H1 (cell line): ENCODE data around the gene S100PBP. TPM values are rescaled to one million over a fixed set of nuclear protein-coding genes. Genes with fewer than 3 reads are reported as not detected.
"Not testable (repeated sequence)": the region's sequence is repeated elsewhere in the genome, so short reads cannot be mapped to it uniquely, and the experiment has no call there.

Source experiments
- CTCF ChIA-PET: fragments of 300-600 bp; sonication (Branson Sonifier 250); formaldehyde crosslinking; loops from one replicate; lab custom pipeline; 2021; ENCODE audit not compliant: partially characterized antibody; lab: Charles Lee
- POLR2A ChIA-PET: fragments of 300-600 bp; sonication (Branson Sonifier 250); formaldehyde crosslinking; loops from one replicate; lab custom pipeline; 2021; ENCODE audit warnings: inconsistent platforms; ENCODE audit not compliant: partially characterized antibody; lab: Charles Lee
- DNase-seq, 2 experiments: peaks; one replicate each; pipeline versions ENCODE4 v3.0.0 to v3.0.0-alpha.2; 2010 to 2022; ENCODE audit warnings: low spot score in 2 of 2, low read depth in 1 of 2, mixed read lengths in 1 of 2
- FAIRE-seq: peaks from 2 replicates; lab custom pipeline; 2011; peaks lifted over from hg19 to GRCh38; lab: Jason Lieb, UNC
- H2AFZ ChIP-seq: 2 replicates; pipeline ENCODE4 v1.8.1; 2012; ENCODE audit warnings: low read length, inconsistent platforms
- H2AK5ac ChIP-seq: 2 replicates; pipeline ENCODE4 v1.6.1; 2013; ENCODE audit warnings: low read depth, low read length
- H2BK120ac ChIP-seq: replicated peaks from 2 replicates; pipeline ENCODE3; 2013; ENCODE audit warnings: low read depth, low read length, inconsistent platforms
- H2BK12ac ChIP-seq: 2 replicates; pipeline ENCODE4 v1.6.1; 2013; ENCODE audit warnings: low read depth, low read length
- H2BK15ac ChIP-seq: 2 replicates; pipeline ENCODE4 v1.6.1; 2013; ENCODE audit warnings: low read length
- H2BK20ac ChIP-seq: 2 replicates; pipeline ENCODE4 v1.6.1; 2013; ENCODE audit warnings: low read length
- H2BK5ac ChIP-seq: 2 replicates; pipeline ENCODE4 v1.6.1; 2013; ENCODE audit warnings: low read depth, low read length
- H3K14ac ChIP-seq: 2 replicates; pipeline ENCODE4 v1.6.1; 2013; ENCODE audit warnings: inconsistent platforms; ENCODE audit not compliant: insufficient read length
- H3K18ac ChIP-seq: 2 replicates; pipeline ENCODE4 v1.6.1; 2013; ENCODE audit warnings: low read length; ENCODE audit errors: extremely low read depth
- H3K23ac ChIP-seq: 2 replicates; pipeline ENCODE4 v1.6.1; 2013; ENCODE audit warnings: inconsistent platforms; ENCODE audit not compliant: insufficient read length
- H3K23me2 ChIP-seq: 2 replicates; pipeline ENCODE4 v1.6.1; 2013; ENCODE audit warnings: low read depth, low read length
- H3K27ac ChIP-seq: 2 replicates; pipeline ENCODE4 v1.6.1; 2011; ENCODE audit warnings: low read depth, low read length, inconsistent platforms
- H3K27me3 ChIP-seq, 4 experiments: replicated peaks in 1 of 4; 1 replicate in 1 of 4; 2 replicates in 3 of 4; pipeline versions ENCODE4 v1.6.1 to v1.8.1; 2011 to 2013; ENCODE audit warnings: low read length in 3 of 4, mild to moderate bottlenecking in 3 of 4, inconsistent platforms in 2 of 4, mixed read lengths in 2 of 4, moderate library complexity in 1 of 4; ENCODE audit not compliant: control insufficient read depth in 3 of 4, insufficient read depth in 3 of 4; ENCODE audit errors: extremely low read depth in 1 of 4
- H3K36me3 ChIP-seq, 4 experiments: 2 replicates each; pipeline versions ENCODE4 v1.6.1 to v1.8.1; 2011 to 2013; ENCODE audit warnings: mild to moderate bottlenecking in 4 of 4, low read length in 3 of 4, moderate library complexity in 2 of 4, control low read depth in 1 of 4, inconsistent platforms in 1 of 4; ENCODE audit not compliant: insufficient read depth in 4 of 4, control insufficient read depth in 2 of 4
- H3K4ac ChIP-seq: replicated peaks from 2 replicates; pipeline ENCODE3; 2013; ENCODE audit warnings: low read length, low read depth, mixed read lengths, inconsistent platforms; ENCODE audit not compliant: insufficient read length
- H3K4me1 ChIP-seq, 4 experiments: replicated peaks in 1 of 4; 1 replicate in 1 of 4; 2 replicates in 3 of 4; pipeline versions ENCODE4 v1.6.1 to v1.8.1; 2011 to 2013; ENCODE audit warnings: low read length in 3 of 4, inconsistent platforms in 2 of 4, mixed read lengths in 1 of 4; ENCODE audit not compliant: insufficient read depth in 4 of 4, control insufficient read depth in 3 of 4
- H3K4me2 ChIP-seq, 2 experiments: 2 replicates each; pipeline versions ENCODE4 v1.6.1 to v1.8.1; 2011 to 2013; ENCODE audit warnings: low read depth in 2 of 2, low read length in 2 of 2, control low read depth in 1 of 2, inconsistent platforms in 1 of 2, mild to moderate bottlenecking in 1 of 2; ENCODE audit not compliant: insufficient read depth in 1 of 2
- H3K4me3 ChIP-seq, 4 experiments: fragments of 200-600, 300-600 bp in 1 of 4; sonication (generic), shearing (Covaris generic), sonication (Bioruptor Twin) in 1 of 4; 2 replicates each; pipeline versions ENCODE4 v1.5.1 to v1.8.1; 2011 to 2016; ENCODE audit warnings: low read length in 4 of 4, low read depth in 3 of 4, control low read depth in 2 of 4, inconsistent platforms in 2 of 4, mild to moderate bottlenecking in 2 of 4, mixed read lengths in 1 of 4, moderate library complexity in 1 of 4; ENCODE audit not compliant: insufficient read depth in 2 of 4; ENCODE audit errors: extremely low read depth in 1 of 4
- H3K56ac ChIP-seq: replicated peaks from 2 replicates; pipeline ENCODE3; 2013; ENCODE audit warnings: low read depth, mild to moderate bottlenecking, mixed read lengths, low read length, inconsistent platforms; ENCODE audit not compliant: insufficient read length
- H3K79me1 ChIP-seq: 2 replicates; pipeline ENCODE4 v1.6.1; 2013; ENCODE audit warnings: low read depth, low read length, control low read depth
- H3K79me2 ChIP-seq, 2 experiments: 2 replicates each; pipeline versions ENCODE4 v1.6.1 to v1.8.1; 2012 to 2013; ENCODE audit warnings: low read length in 2 of 2, mild to moderate bottlenecking in 2 of 2, inconsistent platforms in 1 of 2; ENCODE audit not compliant: insufficient read depth in 2 of 2, control insufficient read depth in 1 of 2
- H3K9ac ChIP-seq, 4 experiments: replicated peaks in 1 of 4; 1 replicate in 1 of 4; 2 replicates in 3 of 4; pipeline versions ENCODE4 v1.6.1 to v1.8.1; 2011 to 2013; ENCODE audit warnings: low read depth in 3 of 4, low read length in 3 of 4, control low read depth in 2 of 4, mild to moderate bottlenecking in 2 of 4, moderate library complexity in 2 of 4, inconsistent platforms in 1 of 4; ENCODE audit errors: extremely low read depth in 1 of 4
- H3K9me3 ChIP-seq, 2 experiments: 2 replicates each; pipeline versions ENCODE4 v1.6.1 to v1.8.1; 2012 to 2013; ENCODE audit warnings: mild to moderate bottlenecking in 2 of 2, moderate library complexity in 2 of 2, control low read depth in 1 of 2, inconsistent platforms in 1 of 2, low read depth in 1 of 2, low read length in 1 of 2, mixed read lengths in 1 of 2; ENCODE audit not compliant: insufficient read depth in 2 of 2
- H4K20me1 ChIP-seq, 2 experiments: replicated peaks in 1 of 2; 2 replicates each; pipeline versions ENCODE3 to v1.8.1; 2011 to 2013; ENCODE audit warnings: inconsistent platforms in 2 of 2, low read length in 2 of 2, mild to moderate bottlenecking in 1 of 2; ENCODE audit not compliant: insufficient read depth in 2 of 2, control insufficient read depth in 1 of 2
- H4K5ac ChIP-seq: 2 replicates; pipeline ENCODE4 v1.6.1; 2013; ENCODE audit warnings: low read length, low read depth, mixed read lengths, inconsistent platforms; ENCODE audit not compliant: insufficient read length
- H4K8ac ChIP-seq: 2 replicates; pipeline ENCODE4 v1.8.0; 2013; ENCODE audit warnings: mild to moderate bottlenecking, moderate library complexity, low read length, inconsistent platforms; ENCODE audit not compliant: insufficient read depth; ENCODE audit errors: extremely low read depth
- H4K91ac ChIP-seq: replicated peaks from 2 replicates; pipeline ENCODE3; 2013; ENCODE audit warnings: low read length, mixed read lengths, inconsistent platforms; ENCODE audit not compliant: insufficient read length
- WGBS, 2 experiments: shearing (Covaris generic) in 1 of 2; methylation state at CpG; one replicate each; pipeline versions ENCODE4 v1.1.6 to v1.1.7; 2013 to 2015; ENCODE audit warnings: low lambda C conversion rate in 2 of 2, mixed read lengths in 2 of 2, inconsistent platforms in 1 of 2, low coverage in 1 of 2, missing lambda C conversion rate in 1 of 2; ENCODE audit not compliant: insufficient replicate concordance in 2 of 2, insufficient coverage in 1 of 2, insufficient read length in 1 of 2; ENCODE audit errors: extremely low coverage in 1 of 2, missing lambda C conversion rate in 1 of 2; 5-methylcytosine and 5-hydroxymethylcytosine counted together
- polyA plus RNA-seq, 7 experiments: library from polyadenylated mRNA; depleted of rRNA in 3 of 7; stranded (reverse) in 5 of 7; unstranded in 2 of 7; fragments of >200 nt in 5 of 7; fragments of 200-250 nt in 2 of 7; gene quantifications; 1 replicate in 5 of 7; 2 replicates in 1 of 7; 4 replicates in 1 of 7; pipeline versions ENCODE4 v1.2.1 to v1.2.3, GENCODE V29; 2011 to 2013; ENCODE audit warnings: missing spikeins in 2 of 7, mixed read lengths in 2 of 7
- total RNA-seq: library from RNA; stranded (reverse); fragmentation: NEBNext Ultra II Directional; extraction: Animal tissue kit (Norgen Biotek cat#: 25700); gene quantifications from 2 replicates; pipeline ENCODE4 v1.2.1, GENCODE V29; 2021

S100PBP gene
- total and polyA plus RNA-seq, 2 of the 8 experiments (the other 6 are each of a cell fraction or from before 2014, with no cell fraction given), result 43.8 to 68.3 TPM

- DNase-seq, H3K79me1 ChIP-seq, H3K23me2 ChIP-seq, H3K4me2 ChIP-seq, H4K5ac ChIP-seq, H3K9ac ChIP-seq, H3K4me3 ChIP-seq, H3K4me1 ChIP-seq, H4K20me1 ChIP-seq, H3K4ac ChIP-seq, FAIRE-seq, H2BK120ac ChIP-seq, CTCF ChIA-PET, H4K91ac ChIP-seq, H3K56ac ChIP-seq, H2BK20ac ChIP-seq, H2BK15ac ChIP-seq, H3K9me3 ChIP-seq, H2BK5ac ChIP-seq, H4K8ac ChIP-seq, H3K27ac ChIP-seq, H3K27me3 ChIP-seq, H2AK5ac ChIP-seq, H3K23ac ChIP-seq, H2BK12ac ChIP-seq, H3K14ac ChIP-seq, H2AFZ ChIP-seq, H3K18ac ChIP-seq: not testable (repeated sequence)
- POLR2A ChIA-PET, result interaction anchor here (3.2 to 3.3 kb wide), 2 partner anchors 9 to 13 kb away, joined by 9 to 23 read pairs; partner anchors contain the start of genes S100PBP and YARS1
- WGBS, 2 experiments, result 93% methylated on average over 18 of the region's 30 CpGs; no CpG with 5 or more reads in 1 of the 2 experiments
- peaks cover 0 to 36% of the 10 kb centered on the region in 2 experiments; a peak in 2 of 4 replicates for H3K79me2 ChIP-seq
- peaks cover 12 to 83% (median 50%) of the 10 kb centered on the region in 4 experiments for H3K36me3 ChIP-seq
Measured at GRCh38 chr1:32804460-32804859, 13.0 kb upstream of the S100PBP start.
